ENCODE results near the gene TAGAP.
A peak's percentile ranks its signal among the peaks of the same experiment; 100 is the strongest.
"Not testable (repeated sequence)": the region's sequence is repeated elsewhere in the genome, so short reads cannot be mapped to it uniquely, and the experiment has no call there.

Gene TAGAP

GRCh38 chr6:159042003-159042825 is 2.6 kb downstream of the TAGAP start:
- TF ChIP-seq CTCF (IDR thresholded peaks at IDR 0.05; ENCODE audit: insufficient read depth, low read length, missing control alignments) = peak; percentile 88
- CTCF ChIA-PET = interaction anchor here (0.6 to 6.8 kb wide), 33 partner anchors 8 to 591 kb away, joined by 3 to 67 read pairs (median 4); partner anchors contain the start of gene RSPH3
- POLR2A ChIA-PET = no interaction called here
- no peak overlapping the region for H3K4me3 ChIP-seq (ENCODE audit: low read depth, low read length)
- no peak for DNase-seq (ENCODE audit: low read depth, low spot score)

DNA sequence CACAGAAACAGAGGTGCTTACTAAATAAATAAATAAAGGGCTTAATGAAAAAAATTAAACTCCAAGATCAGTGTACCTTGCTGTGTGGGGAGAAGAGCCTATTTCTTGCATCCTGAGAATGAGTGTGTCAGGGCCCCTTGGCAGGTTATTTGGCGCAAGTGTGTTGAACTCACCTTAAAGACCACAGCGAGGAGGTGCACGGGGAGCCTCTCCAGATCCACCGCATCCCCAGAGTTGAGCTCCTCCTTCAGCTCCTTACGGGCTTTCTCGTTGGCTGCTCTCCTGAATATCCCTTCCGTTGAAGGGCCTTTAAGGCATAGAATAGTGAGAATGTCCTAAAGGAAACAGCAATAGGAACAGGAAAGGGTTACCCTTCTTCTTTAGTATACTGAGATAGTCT is 3.6 kb downstream of the TAGAP start:
- POLR2A ChIA-PET = no interaction called here
- CTCF ChIA-PET = interaction anchor here (0.7 to 6.8 kb wide), 21 partner anchors 7 to 322 kb away, joined by 3 to 67 read pairs (median 6); partner anchors contain the start of gene RSPH3
- no peak for TF ChIP-seq CTCF (IDR thresholded peaks at IDR 0.05; ENCODE audit: insufficient read depth, low read length, missing control alignments)
- no peak for DNase-seq (ENCODE audit: low read depth, low spot score)
- H3K4me3 ChIP-seq (ENCODE audit: low read depth, low read length) = no peak overlapping the region

GRCh38 chr6:159039885-159040258 is 4.9 kb downstream of the TAGAP start:
- POLR2A ChIA-PET = no interaction called here

GRCh38 chr6:159038914-159039884 is 5.6 kb downstream of the TAGAP start:
- no peak overlapping the region for H3K4me3 ChIP-seq (ENCODE audit: low read depth, low read length)
- no peak for TF ChIP-seq CTCF (IDR thresholded peaks at IDR 0.05; ENCODE audit: insufficient read depth, low read length, missing control alignments)
- CTCF ChIA-PET = interaction anchor here (0.8 to 6.8 kb wide), 8 partner anchors 18 to 71 kb away, joined by 3 to 67 read pairs (median 6); no protein-coding TSS in a partner anchor
- POLR2A ChIA-PET = no interaction called here
- DNase-seq (ENCODE audit: low read depth, low spot score) = peak; percentile 19

More at GRCh38 chr6:159039885-159040258, 4.9 kb downstream of the TAGAP start:
- no peak for DNase-seq (ENCODE audit: low read depth, low spot score)
- CTCF ChIA-PET = interaction anchor here (1.2 to 6.8 kb wide), 5 partner anchors 18 to 70 kb away, joined by 3 to 67 read pairs (median 6); no protein-coding TSS in a partner anchor
- no peak overlapping the region for H3K4me3 ChIP-seq (ENCODE audit: low read depth, low read length)
- no peak for TF ChIP-seq CTCF (IDR thresholded peaks at IDR 0.05; ENCODE audit: insufficient read depth, low read length, missing control alignments)

GRCh38 chr6:159038318-159038717 is 6.5 kb downstream of the TAGAP start:
- POLR2A ChIA-PET; H3K4me3 ChIP-seq (ENCODE audit: low read depth, low read length); DNase-seq (ENCODE audit: low read depth, low spot score): not testable (repeated sequence)
- CTCF ChIA-PET = interaction anchor here (0.8 to 2.1 kb wide), 3 partner anchors 14 to 65 kb away, joined by 3 to 7 read pairs (median 5); no protein-coding TSS in a partner anchor

DNA sequence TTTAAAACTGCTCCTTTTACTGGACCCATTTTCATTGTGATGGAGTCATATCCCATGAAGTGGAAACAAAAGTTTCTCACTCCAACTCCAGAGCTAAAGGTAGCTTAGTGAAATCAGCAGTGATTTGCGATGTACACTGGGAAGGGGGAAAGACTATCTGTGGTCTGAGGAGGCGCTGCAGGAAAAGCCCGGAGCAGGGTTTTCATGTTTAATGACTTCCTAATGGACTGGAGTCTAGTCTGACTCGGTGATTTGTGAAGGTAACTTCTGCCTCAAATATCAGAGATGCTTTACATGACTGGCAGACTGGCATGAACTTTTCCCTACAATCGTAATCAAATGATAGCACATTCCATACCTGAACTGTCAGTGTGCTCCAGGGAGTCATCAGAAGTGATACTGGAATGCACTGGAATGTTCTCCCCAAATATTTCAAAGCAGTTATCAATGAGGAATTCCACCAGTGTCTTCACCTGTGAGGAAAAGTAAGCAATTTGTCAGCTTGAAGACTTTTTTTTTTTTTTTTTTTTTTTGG is 7.0 kb downstream of the TAGAP start:
- no peak overlapping the region for H3K4me3 ChIP-seq (ENCODE audit: low read depth, low read length)
- ChIA-PET POLR2A (no interaction called here), CTCF (interaction anchor here (0.8 to 2.1 kb wide), 3 partner anchors 15 to 66 kb away, joined by 3 to 7 read pairs (median 5); no protein-coding TSS in a partner anchor)
- DNase-seq (ENCODE audit: low read depth, low spot score) = no peak
- TF ChIP-seq CTCF (IDR thresholded peaks at IDR 0.05; ENCODE audit: insufficient read depth, low read length, missing control alignments) = no peak

Data from AG04449 (cell line).